HG03354 (cell line): ENCODE results near the gene OAS2.

Experiments
- ATAC-seq: cut with Tn5 transposase; IDR thresholded peaks from one replicate; pipeline ENCODE4 v1.9.1; 2021; ENCODE audit warnings: mild to moderate bottlenecking; ENCODE audit not compliant: unreplicated experiment, poor library complexity, severe bottlenecking

Gene OAS2

DNA sequence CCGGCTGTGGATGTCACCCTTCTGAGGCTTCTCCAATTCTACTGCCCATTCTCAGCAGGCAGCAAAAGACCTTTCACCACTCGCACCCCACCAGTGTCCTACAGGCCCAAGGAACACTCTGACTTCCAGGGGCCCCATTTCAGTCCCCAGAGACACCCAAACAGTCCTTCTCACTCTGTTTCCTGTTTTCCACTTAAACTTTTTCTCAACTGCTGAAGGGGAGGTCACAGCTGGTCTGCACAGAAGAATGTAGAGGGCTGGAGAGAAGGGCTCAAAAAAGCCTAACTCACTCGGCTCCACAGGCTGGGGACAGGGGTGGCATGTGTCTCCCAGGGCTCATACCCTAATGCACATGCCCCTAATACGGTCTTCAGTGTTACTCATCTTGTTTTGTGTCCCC lies 74.0 kb downstream of the OAS2 start:
- ATAC-seq = no peak

DNA sequence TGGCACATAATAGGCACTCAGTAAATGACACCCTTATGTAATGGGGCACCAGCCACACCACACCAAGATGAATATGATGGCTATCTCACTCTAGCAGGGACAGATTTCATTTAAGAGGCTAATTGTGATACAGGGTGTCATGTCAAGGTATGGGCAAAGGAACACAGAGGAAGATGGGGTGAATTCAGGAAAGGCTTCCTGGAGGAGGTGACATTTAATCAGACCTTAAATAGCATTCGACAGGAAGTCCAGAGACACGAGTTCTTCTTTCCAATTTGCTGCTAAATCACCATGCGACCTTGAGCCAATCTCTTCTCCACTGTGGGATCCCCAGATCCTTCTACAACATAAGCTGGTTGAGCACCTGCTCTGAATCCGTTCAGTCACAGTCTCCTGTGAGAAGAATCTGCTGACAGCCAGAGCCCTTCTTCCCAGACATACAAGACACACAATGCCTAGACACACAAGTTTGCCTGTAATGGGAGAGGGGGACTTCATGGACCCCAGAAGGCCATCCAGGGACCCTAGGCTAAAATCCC lies 76.7 kb downstream of the OAS2 start:
- ATAC-seq = no peak

DNA sequence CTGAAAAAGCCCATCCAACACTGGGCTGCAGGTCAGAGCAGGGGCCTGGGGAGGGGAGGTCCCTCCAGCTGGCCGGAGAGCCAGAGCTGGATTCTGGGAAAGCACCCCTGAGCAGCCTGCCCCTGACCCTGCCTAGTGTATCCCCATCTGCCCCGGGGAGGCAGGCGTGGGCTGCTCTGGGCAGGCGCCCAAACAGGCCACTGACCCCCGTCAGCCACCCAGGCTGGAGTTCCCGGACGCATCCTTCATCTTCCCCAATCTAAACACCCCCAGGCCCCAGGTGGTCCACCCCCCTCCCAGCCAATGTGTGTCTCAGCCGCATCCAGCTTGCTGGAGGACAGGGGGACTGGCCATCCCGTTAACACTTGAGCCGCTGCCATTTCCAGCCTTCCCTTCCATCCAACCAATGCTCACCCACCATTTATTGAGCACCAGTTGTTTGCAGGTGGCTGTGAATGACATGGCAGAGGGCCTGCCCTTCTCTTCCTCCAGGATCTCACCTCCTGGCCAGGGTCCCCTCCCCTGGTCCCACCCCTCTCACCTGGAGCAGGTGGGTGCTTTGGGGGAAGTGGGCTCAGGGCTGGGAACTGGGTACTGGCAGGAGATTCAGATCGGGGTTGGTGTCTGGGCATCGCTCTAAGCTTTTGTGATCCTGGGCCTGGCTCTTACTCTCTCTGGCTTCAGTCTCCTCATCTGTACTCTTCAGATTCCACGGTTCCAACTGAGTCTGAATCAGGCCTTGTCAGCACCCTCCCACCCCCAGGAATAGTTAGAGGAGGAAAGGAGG lies 77.5 kb downstream of the OAS2 start:
- no peak for ATAC-seq

DNA sequence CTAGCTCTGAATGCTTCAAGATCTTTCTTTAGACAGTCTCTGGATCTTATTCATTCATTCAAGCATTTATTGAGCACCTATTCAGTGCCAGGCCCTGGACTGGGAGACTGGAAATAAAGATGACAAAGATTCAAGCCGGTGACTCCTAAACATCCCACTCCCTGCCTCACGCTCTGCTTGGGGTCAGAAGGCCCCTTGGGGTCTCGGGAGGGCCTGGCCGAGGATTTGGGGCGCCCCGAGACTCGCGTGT lies 78.0 kb downstream of the OAS2 start:
- no peak for ATAC-seq

DNA sequence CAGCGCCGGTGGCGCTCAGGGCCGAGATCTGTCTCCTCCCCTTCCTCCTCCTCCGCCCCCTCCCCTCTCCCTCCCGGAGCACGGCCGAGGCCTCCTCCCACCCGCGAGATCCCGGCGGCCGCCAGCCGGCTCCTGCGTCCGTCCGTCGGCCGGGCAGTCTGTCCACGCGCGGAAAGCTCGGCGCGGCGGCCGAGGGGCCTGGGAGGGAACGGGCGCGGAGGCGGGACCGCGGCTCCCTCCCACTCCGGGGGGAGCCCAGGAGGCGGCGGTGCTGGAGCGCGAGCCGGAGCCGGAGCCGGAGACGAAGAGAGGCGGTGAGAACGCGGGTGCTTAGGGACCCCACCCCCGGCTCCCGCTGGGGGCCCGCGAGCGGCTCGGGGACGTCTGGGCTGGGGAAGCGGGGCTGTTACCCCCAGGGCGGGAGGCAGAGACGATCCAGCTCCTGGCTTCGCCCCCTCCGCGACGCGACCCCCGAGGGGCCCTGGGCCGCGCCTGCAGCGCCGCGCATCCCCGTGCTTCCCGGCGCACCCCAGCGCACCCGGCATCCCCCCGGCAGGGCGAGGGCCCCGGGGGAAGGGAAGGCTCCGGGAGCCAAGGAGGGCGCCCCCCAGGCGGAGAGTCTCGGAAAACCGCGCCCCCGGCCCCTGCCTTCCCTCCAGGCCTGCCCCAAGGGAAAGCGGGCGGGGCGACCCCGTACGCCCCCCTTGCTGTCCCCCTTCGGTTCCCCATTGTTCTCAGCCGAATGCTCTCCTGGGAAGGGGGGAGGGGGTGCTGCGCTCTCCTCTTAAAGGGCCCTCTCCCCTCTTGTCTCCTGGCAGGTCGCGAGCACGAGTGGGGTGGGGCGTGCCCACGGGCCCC lies 78.5 kb downstream of the OAS2 start, which contains the start of gene DTX1:
Gene DTX1 (plus strand): TSS at position 100 of the 858 bp plus-strand sequence. CDS start 1,463 bp downstream, outside the sequence.
- no peak for ATAC-seq

DNA sequence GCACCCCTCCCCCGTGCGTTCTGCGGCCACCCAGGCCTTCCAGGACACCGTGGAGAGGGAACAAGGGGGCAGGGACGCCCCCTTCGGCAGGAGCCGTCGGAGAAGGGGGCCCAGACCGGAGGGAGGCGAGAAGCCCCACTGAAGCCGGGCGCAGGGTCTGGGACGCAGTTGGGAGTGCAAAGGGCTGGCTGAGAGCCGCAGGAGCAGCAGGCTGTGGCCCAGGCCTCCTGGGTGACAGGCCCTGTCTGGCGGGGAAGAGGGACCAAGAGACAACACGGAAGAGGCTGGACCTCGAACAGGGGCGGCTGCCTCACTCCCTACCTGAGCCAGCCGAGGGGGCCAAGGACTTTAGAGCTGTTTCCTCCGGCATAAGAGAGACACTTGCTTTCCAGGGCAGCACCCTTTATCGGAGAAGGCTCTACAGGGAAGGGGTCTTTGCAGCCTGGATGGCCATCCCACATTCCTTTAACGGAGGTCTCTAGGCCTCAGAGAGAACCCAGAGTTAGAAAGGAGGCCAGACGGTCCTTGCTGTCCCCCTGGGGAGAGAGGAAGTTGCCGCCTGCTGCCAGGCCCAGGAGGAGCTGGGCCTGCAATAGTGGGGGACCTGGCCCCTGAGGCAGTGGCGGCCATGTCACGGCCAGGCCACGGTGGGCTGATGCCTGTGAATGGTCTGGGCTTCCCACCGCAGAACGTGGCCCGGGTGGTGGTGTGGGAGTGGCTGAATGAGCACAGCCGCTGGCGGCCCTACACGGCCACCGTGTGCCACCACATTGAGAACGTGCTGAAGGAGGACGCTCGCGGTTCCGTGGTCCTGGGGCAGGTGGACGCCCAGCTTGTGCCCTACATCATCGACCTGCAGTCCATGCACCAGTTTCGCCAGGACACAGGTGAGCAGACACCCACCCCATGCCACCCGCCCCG lies 79.5 kb downstream of the OAS2 start:
- ATAC-seq = no peak

DNA sequence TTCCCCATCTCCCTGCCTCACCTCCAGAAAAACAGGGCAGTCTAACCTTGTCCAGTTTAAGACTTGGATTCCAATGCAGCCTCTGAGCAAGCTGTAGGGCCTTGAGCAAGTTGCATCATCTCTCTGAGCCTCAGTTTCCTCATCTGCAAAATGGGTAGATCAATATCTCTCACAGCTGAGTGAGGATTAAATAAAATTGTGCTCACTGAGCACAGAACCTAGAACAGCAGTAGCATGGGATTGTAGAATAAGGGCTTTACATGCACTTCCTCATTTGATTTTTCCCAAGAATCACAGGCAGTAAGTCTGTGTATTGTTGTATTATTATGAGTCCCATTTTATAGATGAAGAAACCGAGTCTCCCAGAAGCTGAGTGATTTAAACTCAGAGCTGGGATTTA lies 80.2 kb downstream of the OAS2 start:
- no peak for ATAC-seq

DNA sequence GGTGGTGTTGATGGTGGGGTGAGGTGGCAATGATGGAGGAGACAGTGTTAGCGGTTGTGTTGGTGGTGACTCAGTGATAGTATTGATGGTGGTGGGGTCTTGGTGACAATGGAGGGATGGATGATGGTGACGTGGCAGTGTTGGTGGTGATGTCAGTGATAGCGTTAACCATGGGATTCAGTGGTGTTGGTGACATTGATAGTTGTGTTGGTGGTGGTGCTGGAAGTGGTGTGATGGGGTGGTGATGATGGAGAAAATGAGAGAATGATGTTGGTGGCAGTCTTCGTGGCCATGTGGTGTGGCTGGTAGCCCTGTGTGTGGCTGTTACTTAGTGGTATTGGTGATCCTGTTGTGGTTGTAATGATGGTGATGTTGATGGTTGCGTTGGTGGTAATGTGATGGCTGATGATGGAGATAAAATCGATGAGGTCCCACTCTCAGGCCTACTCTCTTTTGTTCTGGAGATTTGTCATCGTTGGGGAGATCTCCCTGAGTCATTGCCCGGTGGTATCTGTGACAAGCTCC lies 80.8 kb downstream of the OAS2 start:
- ATAC-seq = no peak

DNA sequence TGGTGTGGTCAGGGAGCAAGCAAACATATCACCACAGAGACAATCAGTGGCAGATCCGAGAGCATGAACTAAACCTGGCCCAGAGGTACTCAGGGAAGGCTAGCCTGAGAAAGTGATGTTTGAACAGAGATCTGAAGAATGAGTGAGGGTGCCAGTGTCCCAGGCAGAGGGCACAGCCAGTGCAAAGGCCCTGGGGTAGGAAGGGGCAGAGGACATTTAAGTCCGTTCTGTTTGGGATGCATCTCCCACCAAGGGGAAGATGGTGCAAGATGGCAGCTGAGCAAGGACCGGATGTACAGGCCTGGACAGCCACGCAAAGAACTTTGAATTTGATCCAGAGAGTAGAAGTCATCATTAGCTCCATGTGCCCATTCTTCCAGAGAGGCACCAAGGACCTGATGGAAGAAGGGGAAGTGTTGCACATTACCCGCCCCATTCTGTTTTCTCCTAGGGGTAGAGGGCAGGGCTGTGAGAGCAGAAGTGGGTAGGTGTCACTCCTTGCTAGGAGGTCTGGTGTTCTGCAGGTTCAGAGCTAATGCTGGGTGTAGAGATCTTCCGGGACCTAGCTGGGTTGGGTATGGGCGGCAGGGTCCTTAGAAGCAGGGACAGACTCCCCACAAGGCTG lies 82.1 kb downstream of the OAS2 start:
- ATAC-seq = no peak

DNA sequence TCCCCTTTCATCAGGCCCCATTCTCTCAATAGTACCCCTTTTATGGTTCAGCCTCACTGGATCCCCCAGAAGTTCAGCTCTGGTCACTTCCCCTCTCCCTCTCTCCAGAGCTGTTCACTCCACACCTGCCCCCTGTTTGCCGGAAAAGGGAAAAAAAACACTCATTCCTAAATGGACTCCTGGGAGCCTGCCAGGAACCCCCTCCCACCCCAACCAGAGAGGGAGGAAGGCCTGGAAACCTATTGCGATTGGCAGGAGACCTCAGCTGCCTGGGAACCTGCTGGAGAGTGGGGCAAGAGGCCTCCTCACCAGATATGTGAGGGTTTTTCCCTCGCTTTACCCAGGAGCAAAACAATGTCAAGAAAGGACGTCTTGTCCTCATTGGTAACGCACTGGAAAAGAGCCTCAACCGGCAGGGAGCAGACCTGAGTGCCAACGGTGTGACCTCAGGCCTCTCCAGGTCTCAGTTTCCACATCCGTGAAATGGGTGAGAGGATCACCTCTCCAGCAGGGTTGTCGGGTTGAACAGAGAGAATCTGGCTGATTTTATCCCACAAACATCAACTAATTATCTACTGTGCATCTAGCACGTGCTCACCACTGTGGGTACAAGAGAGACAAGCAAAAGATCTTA lies 82.9 kb downstream of the OAS2 start:
- ATAC-seq = no peak
